Measurements from ENCODE around the gene ADAM12. TPM values are rescaled to one million over a fixed set of nuclear protein-coding genes. Genes with fewer than 3 reads are reported as not detected.

Gene ADAM12
- total and polyA plus RNA-seq, 9 of the 15 experiments (the other 6 are each of a cell fraction or from before 2014, with no cell fraction given) = not detected

DNA sequence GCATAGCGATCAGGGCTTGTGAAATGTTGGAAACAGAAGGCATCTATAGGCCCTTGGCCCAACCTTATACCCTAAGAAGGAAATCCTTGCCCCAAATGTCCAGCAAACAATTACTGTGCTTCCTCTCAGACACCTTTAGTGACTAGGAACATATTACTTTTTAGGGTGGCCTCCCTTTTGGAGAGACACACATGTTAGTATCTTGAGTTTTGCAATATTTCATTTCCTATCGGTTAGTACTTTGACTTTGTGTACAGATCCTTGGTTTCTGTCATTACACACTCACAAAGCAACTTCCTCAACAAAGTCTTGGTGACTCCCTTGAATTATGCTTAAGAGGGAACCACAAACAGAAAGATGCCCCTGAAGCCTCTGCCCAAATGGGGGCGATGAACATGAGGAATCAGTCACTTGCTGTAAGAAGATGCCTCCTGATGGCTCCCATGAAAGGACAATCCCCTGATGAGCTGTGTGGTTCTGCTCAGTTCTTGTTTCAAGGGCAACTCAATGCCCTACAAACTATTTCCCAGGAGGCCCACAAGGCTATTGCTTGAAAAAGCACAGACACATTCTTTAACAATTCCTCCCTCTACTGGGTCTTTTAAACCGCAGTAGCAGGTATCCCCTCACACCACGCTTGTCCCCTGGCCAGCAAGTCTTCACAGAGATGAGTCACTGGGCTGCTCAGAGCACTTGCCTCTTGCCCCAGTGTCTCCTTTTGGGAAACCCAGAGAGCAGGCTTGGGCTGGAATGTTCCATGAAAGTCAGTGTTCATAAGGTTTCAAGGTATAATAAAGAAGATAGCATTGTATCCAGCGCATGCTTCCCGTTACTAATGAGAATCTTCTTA lies 295.7 kb downstream of the ADAM12 start:
- ATAC-seq (no peak), DNase-seq (ENCODE audit: extremely low read depth in 1 of 4, low spot score in 3 of 4) (no peak), FAIRE-seq (no peak)
- Histone ChIP-seq H3K4me1 (replicated peaks in 1 of 2; ENCODE audit: control insufficient read depth in 2 of 2, insufficient read depth in 2 of 2, low read length in 2 of 2) (no peaks in the 10 kb centered on the region; a peak in 1 of 5 replicates), H3K4me2 (ENCODE audit: insufficient read depth, low read length) (no peak overlapping the region), H3K9me3 (replicated peaks; ENCODE audit: control insufficient read depth, insufficient read depth, low read depth, low read length) (no peaks in the 10 kb centered on the region), H3K27ac (ENCODE audit: extremely low read depth, low read depth, low read length) (no peak overlapping the region), H3K4me3 (no peak overlapping the region), H3K36me3 (ENCODE audit: control insufficient read depth, insufficient read depth, low read length) (no peaks in the 10 kb centered on the region), H3K27me3 (ENCODE audit: control insufficient read depth in 2 of 2, insufficient read depth in 2 of 2, low read length in 2 of 2) (peaks cover 0 to 4% of the 10 kb centered on the region in 2 experiments; a peak in 1 of 5 replicates), H2AFZ (ENCODE audit: low read depth, low read length) (no peak overlapping the region), H3K79me2 (ENCODE audit: control insufficient read depth, insufficient read depth, low read length) (no peaks in the 10 kb centered on the region), H3K9me1 (ENCODE audit: control insufficient read depth, insufficient read depth, low read length) (no peaks in the 10 kb centered on the region), H4K20me1 (replicated peaks; ENCODE audit: control insufficient read depth, insufficient read depth, low read length) (no peaks in the 10 kb centered on the region), H3K9ac (ENCODE audit: insufficient read depth in 1 of 2, low read depth in 2 of 2, low read length in 2 of 2) (no peak overlapping the region)
- no TSS peak for BruUV-seq (replicated peaks)
- 0% methylated on average over 7 of the region's 7 CpGs for WGBS (ENCODE audit: insufficient coverage, low coverage, missing lambda C conversion rate)
- CTCF ChIA-PET (ENCODE audit: low intra/inter-chr PET ratio) = no interaction called here
- in situ Hi-C loops (cut with MboI) (no loop called here), intact Hi-C loops (cut with micrococcal nuclease) (no loop called here)
- TF ChIP-seq HSF4 (CRISPR knock-in tag; IDR thresholded peaks at IDR 0.05; ENCODE audit: borderline replicate concordance) (no peak), ZNF717 (CRISPR knock-in tag; IDR thresholded peaks at IDR 0.05) (no peak), POLR3G (IDR thresholded peaks at IDR 0.05; ENCODE audit: extremely low read depth, insufficient read length, insufficient replicate concordance) (no peak), TRIM24 (IDR thresholded peaks at IDR 0.05) (no peak), CTBP1 (IDR thresholded peaks at IDR 0.05; ENCODE audit: borderline replicate concordance) (no peak), NR2C1 (IDR thresholded peaks at IDR 0.05) (no peak), NR2C1 (tag; IDR thresholded peaks at IDR 0.05) (no peak), ZNF347 (CRISPR knock-in tag; IDR thresholded peaks at IDR 0.05; ENCODE audit: low read depth) (no peak), CBX2 (IDR thresholded peaks at IDR 0.05; ENCODE audit: insufficient read depth, low read length, poor library complexity, severe bottlenecking) (no peak), NFE2L1 (tag; IDR thresholded peaks at IDR 0.05; ENCODE audit: borderline replicate concordance, low read depth) (no peak), CEBPB (tag; IDR thresholded peaks at IDR 0.05) (no peak), ZNF263 (CRISPR knock-in tag; IDR thresholded peaks at IDR 0.05; ENCODE audit: borderline replicate concordance) (no peak), TCF7L2 (IDR thresholded peaks at IDR 0.05; ENCODE audit: low read depth, low read length) (no peak), ZNF695 (CRISPR knock-in tag; IDR thresholded peaks at IDR 0.05) (no peak), ARNT (IDR thresholded peaks at IDR 0.05) (no peak), ASH1L (IDR thresholded peaks at IDR 0.05; ENCODE audit: borderline replicate concordance, low read depth, partially characterized antibody) (no peak), NCOA2 (IDR thresholded peaks at IDR 0.05; ENCODE audit: partially characterized antibody in 2 of 2) (no peak), POU5F1 (IDR thresholded peaks at IDR 0.05; ENCODE audit: borderline replicate concordance, low read depth, low read length, partially characterized antibody) (no peak), EZH2 (IDR thresholded peaks at IDR 0.05; ENCODE audit: borderline replicate concordance, low read depth, low read length) (no peak)
- TF ChIP-seq, protein P1, sequence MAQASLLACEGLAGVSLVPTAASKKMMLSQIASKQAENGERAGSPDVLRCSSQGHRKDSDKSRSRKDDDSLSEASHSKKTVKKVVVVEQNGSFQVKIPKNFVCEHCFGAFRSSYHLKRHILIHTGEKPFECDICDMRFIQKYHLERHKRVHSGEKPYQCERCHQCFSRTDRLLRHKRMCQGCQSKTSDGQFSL (CRISPR knock-in tag; IDR thresholded peaks at IDR 0.05) = no peak
- TF ChIP-seq, protein P1 (tag; IDR thresholded peaks at IDR 0.05) = no peak
- TF ChIP-seq, protein P2, sequence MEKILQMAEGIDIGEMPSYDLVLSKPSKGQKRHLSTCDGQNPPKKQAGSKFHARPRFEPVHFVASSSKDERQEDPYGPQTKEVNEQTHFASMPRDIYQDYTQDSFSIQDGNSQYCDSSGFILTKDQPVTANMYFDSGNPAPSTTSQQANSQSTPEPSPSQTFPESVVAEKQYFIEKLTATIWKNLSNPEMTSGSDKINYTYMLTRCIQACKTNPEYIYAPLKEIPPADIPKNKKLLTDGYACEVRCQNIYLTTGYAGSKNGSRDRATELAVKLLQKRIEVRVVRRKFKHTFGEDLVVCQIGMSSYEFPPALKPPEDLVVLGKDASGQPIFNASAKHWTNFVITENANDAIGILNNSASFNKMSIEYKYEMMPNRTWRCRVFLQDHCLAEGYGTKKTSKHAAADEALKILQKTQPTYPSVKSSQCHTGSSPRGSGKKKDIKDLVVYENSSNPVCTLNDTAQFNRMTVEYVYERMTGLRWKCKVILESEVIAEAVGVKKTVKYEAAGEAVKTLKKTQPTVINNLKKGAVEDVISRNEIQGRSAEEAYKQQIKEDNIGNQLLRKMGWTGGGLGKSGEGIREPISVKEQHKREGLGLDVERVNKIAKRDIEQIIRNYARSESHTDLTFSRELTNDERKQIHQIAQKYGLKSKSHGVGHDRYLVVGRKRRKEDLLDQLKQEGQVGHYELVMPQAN (IDR thresholded peaks at IDR 0.05; ENCODE audit: borderline replicate concordance) = no peak
- POLR2A ChIA-PET = no interaction called here

Data from K562 (cell line).